Measurements from ENCODE around the gene EMX1.

Gene EMX1

GRCh38 chr2:72920318-72921087 lies 3.2 kb downstream of the EMX1 start:
- no peak for DNase-seq
- H3K27me3 ChIP-seq (ENCODE audit: insufficient read depth, low read depth, severe bottlenecking) = peaks cover 24% of the 10 kb centered on the region
- peak overlapping the region; percentile 22 for H3K4me3 ChIP-seq (ENCODE audit: low read depth, low read length)
- H3K9me3 ChIP-seq (ENCODE audit: severe bottlenecking) = peaks cover 7% of the 10 kb centered on the region
- TF ChIP-seq CTCF (IDR thresholded peaks at IDR 0.05; ENCODE audit: low read depth, low read length) = no peak
- H3K36me3 ChIP-seq = peaks cover 19% of the 10 kb centered on the region
- H3K27ac ChIP-seq = no peak overlapping the region

- DNase-seq = no peak
- H3K4me3 ChIP-seq (ENCODE audit: low read depth, low read length) = no peak overlapping the region
- TF ChIP-seq CTCF (IDR thresholded peaks at IDR 0.05; ENCODE audit: low read depth, low read length) = no peak
- H3K9me3 ChIP-seq (ENCODE audit: severe bottlenecking) = peaks cover 7% of the 10 kb centered on the region
- peaks cover 23% of the 10 kb centered on the region for H3K27me3 ChIP-seq (ENCODE audit: insufficient read depth, low read depth, severe bottlenecking)
- no peak overlapping the region for H3K27ac ChIP-seq
- peaks cover 19% of the 10 kb centered on the region for H3K36me3 ChIP-seq
Observed at GRCh38 chr2:72921088-72921851, 4.0 kb downstream of the EMX1 start.

DNA sequence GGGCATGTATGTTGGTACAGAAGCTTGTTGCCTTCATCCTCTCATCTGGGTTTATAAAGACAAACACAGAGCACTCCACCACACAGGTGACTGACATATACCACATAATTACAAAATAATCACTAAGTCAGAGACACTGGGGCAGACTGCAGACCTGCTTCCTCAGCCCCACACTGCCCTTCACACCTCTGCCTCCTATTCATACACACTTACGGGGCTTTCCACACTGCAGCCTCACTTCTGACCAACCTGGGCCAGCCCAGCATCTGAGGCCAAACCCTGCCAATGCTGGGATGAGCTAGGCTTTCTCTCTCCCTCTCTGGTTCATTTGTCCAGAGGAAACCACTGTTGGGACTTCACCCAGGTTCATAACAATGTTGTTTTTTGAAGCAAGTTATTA lies 4.5 kb downstream of the EMX1 start:
- Histone ChIP-seq H3K27ac (no peak overlapping the region), H3K36me3 (peaks cover 22% of the 10 kb centered on the region), H3K9me3 (ENCODE audit: severe bottlenecking) (peaks cover 2% of the 10 kb centered on the region), H3K27me3 (ENCODE audit: insufficient read depth, low read depth, severe bottlenecking) (peaks cover 23% of the 10 kb centered on the region), H3K4me3 (ENCODE audit: low read depth, low read length) (no peak overlapping the region)
- TF ChIP-seq CTCF (IDR thresholded peaks at IDR 0.05; ENCODE audit: low read depth, low read length) = no peak
- DNase-seq = no peak

DNA sequence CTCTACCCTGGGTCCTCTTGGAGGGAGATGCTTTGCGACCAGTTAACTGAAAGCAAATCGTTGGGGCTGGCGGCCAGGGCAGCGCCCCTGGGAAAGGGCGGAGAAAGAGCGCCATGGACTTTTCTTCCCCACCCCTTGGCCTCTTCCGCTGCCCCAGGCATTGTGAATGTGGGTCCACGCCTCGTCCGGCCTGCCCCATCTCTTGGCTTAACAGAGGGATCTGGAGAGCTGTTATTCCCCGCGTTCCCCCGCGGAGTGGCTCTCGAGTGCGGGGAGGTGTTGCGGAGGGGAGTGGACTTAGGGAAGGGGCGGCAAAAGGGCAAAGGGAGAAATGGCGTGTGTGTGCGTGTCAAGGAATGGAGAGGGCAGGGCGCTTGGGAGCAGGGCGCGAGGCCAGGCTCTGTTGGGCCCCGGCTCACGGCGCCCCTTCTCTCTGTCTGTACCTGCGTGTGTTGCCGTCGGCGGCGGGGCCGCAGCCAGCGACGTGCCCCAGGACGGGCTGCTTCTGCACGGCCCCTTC lies 6.6 kb downstream of the EMX1 start:
- Histone ChIP-seq H3K36me3 (peaks cover 23% of the 10 kb centered on the region), H3K9me3 (ENCODE audit: severe bottlenecking) (no peaks in the 10 kb centered on the region), H3K27me3 (ENCODE audit: insufficient read depth, low read depth, severe bottlenecking) (peaks cover 16% of the 10 kb centered on the region), H3K27ac (no peak overlapping the region), H3K4me3 (ENCODE audit: low read depth, low read length) (no peak overlapping the region)
- TF ChIP-seq CTCF (IDR thresholded peaks at IDR 0.05; ENCODE audit: low read depth, low read length) = no peak
- DNase-seq = peak; percentile 10

GRCh38 chr2:72924353-72925240 lies 7.3 kb downstream of the EMX1 start:
- Histone ChIP-seq H3K27ac (no peak overlapping the region), H3K36me3 (peaks cover 23% of the 10 kb centered on the region), H3K4me3 (ENCODE audit: low read depth, low read length) (no peak overlapping the region), H3K27me3 (ENCODE audit: insufficient read depth, low read depth, severe bottlenecking) (peaks cover 8% of the 10 kb centered on the region), H3K9me3 (ENCODE audit: severe bottlenecking) (no peaks in the 10 kb centered on the region)
- TF ChIP-seq CTCF (IDR thresholded peaks at IDR 0.05; ENCODE audit: low read depth, low read length) = no peak
- DNase-seq = peak; percentile 8
